Hematopoietic multipotent progenitor cell treated with erythropoietin and hydrocortisone succinate and interleukin-3 and kit ligand, for 15 days (in vitro differentiated cells): Measurements from ENCODE around the gene COX19.

Source experiments
- DNase-seq: peaks from one replicate; pipeline ENCODE4 v3.0.0-alpha.2; 2015; ENCODE audit warnings: low spot score

Gene COX19

GRCh38 chr7:974820-975681 is at the start of gene COX19:
TSS of gene COX19 (minus strand) at chr7:975549. CDS start at chr7:975509, 40 bp downstream.
- DNase-seq: peak; percentile 88

DNA sequence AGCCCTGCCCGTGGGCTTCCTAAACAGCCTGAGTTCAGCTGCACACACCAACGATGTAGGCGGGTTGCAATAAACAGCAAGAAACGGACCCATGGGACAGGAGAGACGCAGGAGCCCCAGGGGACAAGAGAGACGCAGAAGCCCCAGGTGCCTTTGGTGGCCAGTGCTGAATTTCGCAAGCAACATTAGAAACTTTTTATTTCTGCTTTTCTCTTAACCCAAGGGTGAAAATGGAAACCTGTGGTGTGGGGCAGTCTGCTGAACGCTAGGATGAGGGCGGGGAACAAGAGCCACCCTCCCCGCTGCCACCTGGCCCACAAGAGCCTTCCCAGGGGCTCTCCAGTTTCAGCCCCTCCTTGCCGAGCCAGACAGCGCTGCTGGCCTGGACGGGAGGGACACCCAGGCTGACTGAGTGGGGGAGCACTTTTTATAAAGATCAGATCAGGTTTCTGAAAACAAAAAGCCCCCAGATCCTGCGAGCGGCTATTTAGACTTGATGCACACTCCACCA is 49.0 kb upstream of the COX19 start:
- no peak for DNase-seq

GRCh38 chr7:1022801-1023465 is 47.6 kb upstream of the COX19 start:
- no peak for DNase-seq

GRCh38 chr7:1022356-1022755 is 47.0 kb upstream of the COX19 start:
- DNase-seq: no peak

GRCh38 chr7:1021931-1022330 is 46.6 kb upstream of the COX19 start:
- DNase-seq: no peak

DNA sequence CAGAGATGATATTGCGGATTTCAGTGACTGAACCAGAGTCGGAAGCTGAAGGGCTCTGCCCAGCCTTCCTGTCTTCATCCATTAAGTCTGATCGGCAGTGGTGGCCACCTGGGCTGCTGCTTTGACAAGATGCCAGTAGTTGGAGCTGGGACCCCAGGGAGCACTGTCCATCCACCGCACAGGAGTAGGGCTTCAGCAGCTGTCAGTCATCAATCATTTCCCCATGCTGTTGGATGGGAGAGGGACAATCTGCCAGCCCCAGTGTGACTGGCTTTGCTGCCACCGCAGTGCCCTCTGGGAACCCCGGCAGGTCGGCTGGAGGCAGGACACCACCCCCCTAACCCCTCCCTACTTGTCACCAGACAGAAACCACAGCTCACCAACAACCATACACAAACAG is 46.0 kb upstream of the COX19 start:
- no peak for DNase-seq

DNA sequence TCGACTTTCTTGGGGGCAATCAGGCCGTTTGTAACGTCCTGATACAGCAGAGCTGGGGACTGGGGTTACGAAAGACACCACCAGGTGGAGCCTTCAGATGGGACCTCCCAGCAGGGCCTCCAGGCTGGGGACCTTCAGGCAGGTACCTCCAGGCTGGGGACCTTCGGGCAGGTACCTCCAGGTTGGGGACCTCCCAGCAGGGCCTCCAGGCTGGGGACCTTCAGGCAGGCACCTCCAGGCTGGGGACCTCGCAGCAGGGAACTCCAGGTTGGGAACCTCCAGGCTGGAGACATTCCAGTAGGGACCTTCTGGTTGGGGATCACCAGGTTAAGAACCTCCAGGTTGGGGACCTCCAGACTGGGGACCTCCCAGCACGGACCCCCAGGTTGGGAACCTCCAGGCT is 45.5 kb upstream of the COX19 start:
- peak; percentile 59 for DNase-seq

DNA sequence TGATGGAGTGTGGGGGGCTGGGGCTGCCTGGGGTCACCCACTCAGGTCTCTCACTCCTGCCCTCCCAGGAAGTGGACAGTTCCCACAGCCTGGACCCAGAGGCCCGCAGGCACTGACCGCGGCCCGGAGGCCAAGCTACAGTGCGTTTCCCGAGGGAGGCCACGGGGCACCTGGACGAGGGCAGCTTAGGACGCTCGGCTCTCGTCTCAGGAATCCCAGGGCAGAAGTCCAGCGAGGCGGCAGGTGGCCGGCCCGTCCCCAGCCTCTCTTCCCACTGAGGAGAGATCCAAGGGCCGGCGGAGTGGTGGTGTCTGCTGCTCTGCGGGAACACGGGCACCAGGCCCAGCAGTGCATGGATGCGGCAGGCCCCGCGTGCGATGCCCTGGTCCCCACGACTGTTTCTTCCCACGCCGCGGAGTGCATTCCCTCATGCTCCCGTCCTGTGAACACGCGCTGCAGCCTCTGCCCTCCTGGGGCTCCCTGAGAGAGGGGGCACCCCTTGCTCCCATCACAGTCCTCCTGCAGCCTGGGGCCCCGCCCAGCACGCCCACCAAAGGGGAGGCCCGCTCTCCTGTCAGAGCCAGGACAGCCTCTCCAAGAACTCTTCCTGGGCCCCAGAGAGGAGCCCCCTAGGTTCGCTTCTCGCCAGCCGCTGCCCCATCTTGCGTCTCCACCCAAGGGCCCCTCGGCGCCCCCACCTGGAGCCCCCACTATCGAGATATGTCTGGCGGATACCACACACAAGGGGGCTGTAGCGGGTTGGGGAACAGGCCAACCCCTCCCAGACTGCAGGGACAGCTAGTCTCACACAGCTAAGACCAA is 44.7 kb upstream of the COX19 start:
- DNase-seq: no peak

- no peak for DNase-seq
Observed at GRCh38 chr7:1019255-1019785, 44.0 kb upstream of the COX19 start.

DNA sequence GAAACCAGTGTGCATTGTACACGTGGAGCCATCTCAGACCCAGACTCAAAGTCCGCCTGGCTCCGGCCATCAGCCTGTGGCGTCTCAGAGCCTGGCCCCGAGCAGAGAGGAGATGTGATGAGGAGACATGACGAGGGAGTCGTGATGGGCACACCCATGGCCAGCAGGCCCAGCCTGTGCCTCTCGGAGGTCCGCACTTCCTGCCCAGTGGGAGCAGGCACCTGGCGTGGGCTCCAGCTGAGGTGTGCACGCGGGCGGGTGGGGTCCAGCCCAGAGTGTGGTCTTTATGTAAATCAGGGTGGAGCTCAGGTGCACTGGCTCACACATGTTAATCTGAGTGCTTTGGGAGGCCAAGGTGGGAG is 43.0 kb upstream of the COX19 start:
- no peak for DNase-seq

GRCh38 chr7:1017586-1018333 is 42.4 kb upstream of the COX19 start:
- no peak for DNase-seq

DNA sequence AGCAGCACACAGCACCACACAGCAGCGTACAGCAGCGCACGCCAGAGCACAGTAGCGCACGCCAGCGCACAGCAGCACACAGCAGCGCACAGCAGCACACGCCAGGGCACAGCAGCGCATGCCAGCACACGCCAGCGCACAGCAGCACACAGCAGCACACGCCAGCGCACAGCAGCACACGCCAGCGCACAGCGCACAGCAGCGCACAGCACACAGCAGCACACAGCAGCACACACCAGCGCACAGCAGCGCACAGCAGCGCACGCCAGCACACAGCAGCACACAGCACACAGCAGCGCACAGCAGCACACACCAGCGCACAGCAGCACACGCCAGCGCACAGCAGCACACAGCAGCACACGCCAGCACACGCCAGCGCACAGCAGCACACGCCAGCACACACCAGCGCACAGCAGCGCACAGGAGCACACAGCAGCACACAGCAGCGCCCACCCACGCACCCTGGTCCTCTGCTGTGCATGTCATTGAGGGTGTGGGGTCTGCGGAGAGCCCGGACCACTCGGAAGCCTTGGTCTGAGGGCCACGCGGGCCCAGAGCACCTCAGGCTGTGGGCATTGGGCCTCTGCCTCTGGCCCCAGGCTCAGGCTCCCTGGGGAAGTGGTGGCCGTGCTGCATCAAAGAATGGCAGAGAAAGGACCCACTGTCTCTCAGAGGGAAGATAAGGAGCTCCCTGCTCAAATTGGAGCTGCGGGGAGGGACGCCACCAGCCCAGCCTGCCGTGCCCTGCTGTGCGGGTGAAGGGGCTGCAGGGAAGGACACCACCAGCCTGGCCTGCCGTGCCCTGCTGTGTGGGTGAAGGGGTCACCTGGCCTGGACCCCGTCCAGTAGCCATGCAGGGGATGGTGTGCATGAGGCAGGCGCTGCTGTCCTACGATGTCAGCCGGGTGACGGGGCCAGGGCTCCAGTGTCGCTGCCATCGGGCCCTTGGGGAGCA is 41.5 kb upstream of the COX19 start:
- no peak for DNase-seq

DNA sequence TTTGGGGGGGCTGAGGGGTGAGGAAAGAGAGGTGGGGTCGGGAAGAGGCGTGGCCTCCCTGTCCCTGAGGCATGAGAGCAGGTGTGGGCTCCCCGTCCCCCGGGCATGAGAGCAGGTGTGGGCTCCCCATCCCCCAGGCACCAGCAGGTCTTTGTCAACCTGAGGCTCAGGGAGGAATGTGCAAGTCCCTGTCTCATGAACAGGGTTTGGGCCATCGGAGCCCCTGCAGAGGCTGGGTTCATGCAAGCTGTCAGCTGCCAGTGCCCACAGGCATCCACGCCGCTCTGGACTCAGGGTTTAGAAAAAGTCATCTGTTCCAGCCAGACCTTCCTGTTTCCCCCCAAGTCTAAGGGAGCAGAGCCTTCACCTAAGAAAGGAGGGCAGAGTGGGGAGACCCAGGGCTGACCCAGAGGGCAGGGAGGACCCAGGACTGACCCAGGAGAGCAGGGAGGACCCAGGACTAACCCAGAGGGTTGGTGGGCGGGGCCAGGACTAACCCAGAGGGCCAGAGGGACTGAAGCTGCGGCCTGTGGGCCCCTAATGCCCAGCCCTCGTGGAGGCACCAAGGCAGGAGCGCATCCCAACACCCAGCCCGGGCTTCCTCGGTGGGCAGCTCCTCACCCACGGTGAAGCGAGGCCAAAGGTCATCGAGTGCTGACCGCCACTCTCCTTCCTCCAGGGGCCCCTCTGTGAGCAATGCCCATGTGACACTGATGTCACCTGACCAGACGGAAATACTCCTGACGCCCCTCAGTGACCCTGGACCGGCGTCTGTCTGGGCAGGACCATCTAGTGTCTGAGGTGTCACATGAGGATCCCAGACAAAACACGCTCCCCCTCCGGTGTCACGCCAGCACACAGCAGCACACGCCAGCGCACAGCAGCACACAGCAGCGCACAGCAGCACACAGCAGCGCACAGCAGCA is 40.1 kb upstream of the COX19 start:
- DNase-seq: no peak

GRCh38 chr7:1014681-1015080 is 39.3 kb upstream of the COX19 start:
- no peak for DNase-seq

DNA sequence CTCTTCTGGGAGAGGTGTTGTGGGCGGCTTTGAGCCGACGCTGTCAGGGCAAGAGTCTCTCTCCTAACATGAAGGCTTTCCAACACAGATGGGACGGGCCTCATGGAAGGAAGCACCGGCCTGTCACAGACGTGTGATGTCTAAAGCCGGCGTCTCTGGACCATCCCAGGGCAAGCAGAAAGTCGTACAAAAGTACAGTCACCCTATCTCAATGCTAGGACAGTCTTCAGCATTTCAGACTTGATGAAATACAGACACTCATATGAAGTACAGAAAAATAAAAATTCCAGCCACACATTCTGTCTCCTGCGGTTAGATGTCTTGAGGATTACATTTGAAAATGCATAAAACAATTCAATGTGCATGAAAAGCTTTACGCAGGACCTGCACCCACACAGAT is 38.2 kb upstream of the COX19 start:
- DNase-seq: no peak

DNA sequence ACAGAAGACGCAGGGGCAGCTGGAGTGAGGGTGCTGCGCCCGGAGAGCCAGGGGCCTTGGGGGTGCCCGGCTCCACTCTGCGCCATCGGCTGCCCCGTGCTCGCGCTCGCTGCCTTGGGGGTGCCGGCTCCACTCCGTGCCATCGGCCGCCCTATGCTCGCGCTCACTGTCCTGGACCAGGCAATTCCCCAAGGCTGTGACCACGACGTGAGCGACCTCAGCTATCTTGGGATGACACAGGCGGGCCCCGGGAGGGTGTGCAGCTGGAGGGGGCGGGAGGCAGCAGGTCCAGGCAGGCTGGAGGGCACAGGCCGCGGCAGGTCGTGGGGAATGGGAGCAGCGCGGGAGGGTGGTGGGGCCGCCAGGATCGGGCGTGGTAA is 37.4 kb upstream of the COX19 start:
- DNase-seq: no peak

DNA sequence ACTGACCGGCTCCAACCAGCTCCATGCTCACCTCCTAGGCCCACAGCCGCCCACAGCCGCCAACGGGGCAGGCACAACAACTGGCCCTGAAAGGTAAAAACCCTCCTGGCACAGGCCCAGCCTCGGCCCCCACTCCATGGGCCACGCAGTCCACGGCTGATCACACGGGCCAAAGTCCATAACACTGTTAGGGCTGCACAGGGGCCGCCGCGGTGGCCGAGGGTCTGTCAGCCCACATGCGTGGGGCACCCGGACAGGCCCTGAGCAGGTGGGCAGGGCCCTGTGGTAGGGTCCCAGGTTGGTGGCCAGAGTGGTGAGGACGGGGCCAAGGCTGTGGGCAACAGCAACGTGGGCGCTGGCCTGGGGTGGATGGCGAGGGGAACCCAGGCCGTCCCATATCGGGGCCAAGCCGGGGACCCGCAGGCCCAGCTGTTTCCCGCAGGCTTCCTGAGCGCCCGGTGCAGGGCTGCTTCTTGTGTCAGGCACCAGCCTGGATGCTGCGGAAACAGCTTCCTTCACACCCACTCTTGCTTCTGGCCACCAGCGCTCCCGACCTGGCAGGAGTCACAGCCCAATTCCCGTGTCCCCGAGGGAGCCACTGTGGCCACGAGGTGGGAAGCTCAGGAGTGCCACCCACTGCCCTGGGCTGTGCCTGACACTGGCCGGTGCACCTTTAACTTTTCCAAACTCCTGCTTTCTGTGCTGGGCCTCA is 36.8 kb upstream of the COX19 start:
- no peak for DNase-seq

- DNase-seq: no peak
Observed at GRCh38 chr7:1011297-1012003, 36.1 kb upstream of the COX19 start.
